AG04449 (cell line): ENCODE data around the gene ISYNA1.

Experiments used
- CTCF ChIA-PET: fragments of 350-600 bp; formaldehyde crosslinking; extraction: SDS; loops from one replicate; lab custom pipeline; 2021; ENCODE audit warnings: antibody characterized with exemption; lab: Yijun Ruan, JAX
- POLR2A ChIA-PET: fragments of 400-600, 350-600 bp; formaldehyde crosslinking; extraction: SDS; loops from one replicate; lab custom pipeline; 2020; ENCODE audit warnings: antibody characterized with exemption, inconsistent platforms; lab: Yijun Ruan, JAX
- DNase-seq: peaks from one replicate; pipeline ENCODE4 v3.0.0-alpha.2; 2010; ENCODE audit warnings: low read depth, low spot score
- H3K4me3 ChIP-seq: 2 replicates; pipeline ENCODE4 v1.5.1; 2011; ENCODE audit warnings: low read depth, mild to moderate bottlenecking, control low read depth, low read length
- TF ChIP-seq, protein P1 (sequence below): IDR thresholded peaks from one replicate; pipeline ENCODE4 v1.5.1; 2011; ENCODE audit warnings: mild to moderate bottlenecking, moderate library complexity, low read length, control low read depth, inconsistent platforms; ENCODE audit not compliant: insufficient read depth; ENCODE audit errors: missing control alignments

Gene ISYNA1

DNA sequence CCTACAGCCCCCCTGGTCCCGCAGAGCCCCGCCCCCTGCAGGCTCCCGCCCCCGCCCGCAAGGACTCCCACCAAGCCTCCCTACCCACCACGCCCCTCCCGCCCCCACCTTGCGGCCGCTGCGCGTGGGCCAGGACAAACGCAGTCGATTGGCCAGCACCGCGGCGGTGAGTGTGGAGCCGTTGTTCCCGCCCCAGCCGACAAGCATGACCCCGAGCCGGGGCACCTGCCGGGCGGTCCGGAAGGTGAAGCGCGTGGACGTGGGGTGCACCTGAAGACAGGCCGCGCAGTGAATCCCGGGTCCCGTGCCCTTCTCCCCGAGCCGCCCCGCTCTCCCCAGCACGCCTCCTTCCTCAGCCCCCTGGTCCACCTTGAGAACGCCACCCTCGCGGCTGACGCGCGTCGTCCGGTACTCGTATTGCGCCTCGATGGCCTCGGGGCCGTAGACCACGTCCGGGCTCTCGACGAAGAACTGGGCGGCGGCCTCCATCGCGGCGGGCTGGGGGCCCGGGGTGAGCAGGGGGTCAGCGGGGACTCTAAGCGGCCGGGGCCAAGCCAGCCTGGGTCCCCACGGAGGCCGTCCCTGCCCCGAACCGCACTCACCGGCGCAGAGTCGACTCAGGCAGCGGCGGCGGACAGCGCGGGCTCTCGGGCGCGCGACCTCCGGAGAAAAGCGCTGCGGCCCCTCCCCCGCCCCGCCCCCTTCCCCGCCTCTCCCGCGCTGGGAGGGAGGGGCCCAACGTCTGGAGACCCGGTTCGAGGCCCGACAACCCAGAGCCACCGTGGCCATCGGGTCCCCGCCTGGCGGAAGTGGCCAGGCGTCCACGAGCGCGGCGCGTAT is at the start of gene ISYNA1:
Gene ISYNA1, minus strand, starts transcription at position 643 of the 840 bp plus-strand sequence. Its CDS starts 154 bp downstream, at position 489.
- ChIA-PET POLR2A (interaction anchor here (1.0 kb wide), 1 partner anchor 11 kb away, joined by 3 read pairs; no protein-coding TSS in a partner anchor), CTCF (no interaction called here)

DNA sequence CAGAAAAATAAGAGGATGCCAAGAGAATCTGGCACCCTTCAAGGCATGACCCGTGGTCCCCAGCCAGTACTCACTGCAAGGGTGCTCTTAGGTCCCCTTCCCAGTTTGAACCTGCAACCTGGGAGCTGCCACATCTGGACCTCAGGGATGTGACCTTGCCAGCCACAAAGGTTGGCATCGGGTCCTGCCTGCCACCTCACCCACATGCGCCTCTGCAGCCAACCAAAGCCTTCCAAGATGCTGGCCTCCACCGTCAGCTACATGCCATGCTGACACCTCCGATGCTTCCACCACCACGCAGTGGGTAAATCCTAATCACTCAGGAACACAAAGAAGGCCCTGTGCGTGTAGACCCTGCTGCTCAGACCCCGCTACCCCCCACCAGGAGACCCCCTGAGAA is 48.8 kb upstream of the ISYNA1 start:
- POLR2A ChIA-PET = no interaction called here
- CTCF ChIA-PET = interaction anchor here (1.2 to 4.4 kb wide), 5 partner anchors 16 to 102 kb away, joined by 4 to 26 read pairs (median 5); partner anchors contain the start of gene REX1BD
- TF ChIP-seq, protein P1, sequence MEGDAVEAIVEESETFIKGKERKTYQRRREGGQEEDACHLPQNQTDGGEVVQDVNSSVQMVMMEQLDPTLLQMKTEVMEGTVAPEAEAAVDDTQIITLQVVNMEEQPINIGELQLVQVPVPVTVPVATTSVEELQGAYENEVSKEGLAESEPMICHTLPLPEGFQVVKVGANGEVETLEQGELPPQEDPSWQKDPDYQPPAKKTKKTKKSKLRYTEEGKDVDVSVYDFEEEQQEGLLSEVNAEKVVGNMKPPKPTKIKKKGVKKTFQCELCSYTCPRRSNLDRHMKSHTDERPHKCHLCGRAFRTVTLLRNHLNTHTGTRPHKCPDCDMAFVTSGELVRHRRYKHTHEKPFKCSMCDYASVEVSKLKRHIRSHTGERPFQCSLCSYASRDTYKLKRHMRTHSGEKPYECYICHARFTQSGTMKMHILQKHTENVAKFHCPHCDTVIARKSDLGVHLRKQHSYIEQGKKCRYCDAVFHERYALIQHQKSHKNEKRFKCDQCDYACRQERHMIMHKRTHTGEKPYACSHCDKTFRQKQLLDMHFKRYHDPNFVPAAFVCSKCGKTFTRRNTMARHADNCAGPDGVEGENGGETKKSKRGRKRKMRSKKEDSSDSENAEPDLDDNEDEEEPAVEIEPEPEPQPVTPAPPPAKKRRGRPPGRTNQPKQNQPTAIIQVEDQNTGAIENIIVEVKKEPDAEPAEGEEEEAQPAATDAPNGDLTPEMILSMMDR = no peak
- no peak for DNase-seq
- no peak overlapping the region for H3K4me3 ChIP-seq

More for the DNA sequence above, at the start of gene ISYNA1:
- H3K4me3 ChIP-seq = peak within 1 kb of the TSS; percentile 68
- TF ChIP-seq, protein P1 = no peak
- no peak for DNase-seq

DNA sequence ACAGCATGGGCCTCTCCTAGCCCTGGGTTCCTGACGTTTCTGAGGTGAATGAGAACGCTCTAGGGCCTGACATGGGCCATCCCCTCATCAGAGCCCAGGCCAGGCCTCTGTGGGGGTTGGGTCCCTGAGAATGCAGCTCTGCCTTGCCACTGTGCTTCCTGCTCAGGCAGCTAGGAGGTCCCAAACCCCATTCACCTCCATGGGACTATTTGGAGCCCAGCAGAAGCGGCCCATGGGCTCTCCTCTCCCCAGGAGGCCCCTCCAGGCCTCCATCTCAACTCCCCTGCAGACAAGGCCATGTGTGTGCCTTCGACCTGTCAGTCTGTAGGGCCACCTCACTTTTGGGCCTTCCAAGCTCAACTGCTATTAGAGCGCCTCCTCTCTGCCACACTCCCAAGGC is 47.1 kb upstream of the ISYNA1 start:
- DNase-seq = no peak
- CTCF ChIA-PET = interaction anchor here (1.0 to 4.4 kb wide), 8 partner anchors 9 to 36 kb away, joined by 3 to 26 read pairs (median 3); no protein-coding TSS in a partner anchor
- H3K4me3 ChIP-seq = no peak overlapping the region
- TF ChIP-seq, protein P1 = no peak
- POLR2A ChIA-PET = interaction anchor here (0.5 kb wide), 1 partner anchor 12 kb away, joined by 3 read pairs; no protein-coding TSS in a partner anchor

DNA sequence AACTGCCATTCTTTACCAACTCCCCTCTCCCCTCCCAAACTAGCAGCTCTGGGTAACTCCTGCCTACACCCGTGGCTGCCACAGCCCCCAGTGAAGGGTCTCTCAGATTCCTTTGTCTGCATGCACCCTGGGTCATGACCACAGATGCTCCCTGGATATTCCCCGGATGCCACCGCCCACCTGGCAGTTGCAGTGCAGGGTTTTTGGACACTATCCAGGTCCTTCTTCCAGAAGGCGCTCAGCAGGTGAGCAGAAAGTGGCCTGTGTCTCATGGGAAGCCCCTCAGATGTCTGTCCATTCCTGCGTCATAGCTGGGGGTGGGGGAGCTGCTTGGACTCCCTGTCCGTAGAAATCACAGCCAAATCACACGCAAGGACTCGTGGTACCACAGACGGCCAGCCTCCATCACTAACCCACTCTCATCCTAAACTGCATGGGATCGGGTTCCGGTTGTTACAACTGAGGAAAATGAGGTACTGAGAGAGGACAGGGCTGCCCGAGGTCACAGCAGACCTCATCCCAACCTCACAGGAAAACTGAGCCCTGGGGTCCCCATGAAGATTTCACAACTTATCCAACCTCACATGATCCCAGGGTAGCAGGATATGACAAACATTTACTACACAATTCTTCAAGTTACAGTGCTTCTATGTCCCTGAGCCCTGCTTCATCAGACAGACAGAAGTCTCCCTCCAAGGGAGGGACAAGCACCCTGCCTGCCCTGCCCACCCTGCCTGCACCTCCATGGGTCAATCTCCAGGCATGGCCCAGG is 45.4 kb upstream of the ISYNA1 start:
- TF ChIP-seq, protein P1 = no peak
- DNase-seq = no peak
- POLR2A ChIA-PET = interaction anchor here (1.1 kb wide), 1 partner anchor 9 kb away, joined by 3 read pairs; no protein-coding TSS in a partner anchor
- CTCF ChIA-PET = interaction anchor here (1.3 to 16.0 kb wide), 3 partner anchors 13 to 105 kb away, joined by 3 to 117 read pairs (median 66); partner anchors contain the start of gene REX1BD
- no peak overlapping the region for H3K4me3 ChIP-seq

DNA sequence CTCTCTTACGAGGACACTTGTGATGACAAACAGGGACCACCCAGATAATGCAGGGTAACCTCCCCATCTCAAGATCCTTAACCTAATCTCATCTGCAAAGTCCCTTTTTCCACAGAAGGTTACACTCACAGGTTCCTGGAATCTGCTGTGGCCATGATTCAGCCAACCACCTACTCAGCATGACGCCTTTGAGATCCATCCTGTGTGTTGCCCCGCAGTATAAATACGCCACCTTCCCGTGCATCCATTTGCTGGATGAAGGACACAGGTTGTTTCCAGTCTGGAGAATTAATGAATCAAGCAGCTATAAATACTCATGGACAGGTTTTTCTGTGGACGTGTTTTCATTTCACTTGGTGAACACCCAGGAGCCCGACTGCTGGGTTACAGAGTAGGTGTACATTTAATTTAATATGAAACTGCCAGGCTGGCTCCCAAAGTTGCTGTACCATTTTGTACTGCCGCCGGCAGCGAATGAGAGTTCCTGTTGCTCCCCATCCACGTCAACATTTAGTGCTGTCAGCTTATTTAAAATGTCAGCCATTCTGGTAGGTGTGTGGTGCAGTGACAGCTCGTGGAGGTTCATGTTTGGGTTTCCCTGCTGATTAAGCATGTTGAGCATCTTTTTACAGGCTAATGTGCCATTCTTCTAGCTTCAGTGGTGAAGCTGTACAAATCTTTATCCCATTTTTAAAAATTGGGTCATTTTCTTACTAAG is 43.7 kb upstream of the ISYNA1 start:
- TF ChIP-seq, protein P1 = no peak
- H3K4me3 ChIP-seq = no peak overlapping the region
- CTCF ChIA-PET = interaction anchor here (0.9 to 16.0 kb wide), 6 partner anchors 11 to 106 kb away, joined by 3 to 117 read pairs (median 8); partner anchors contain the start of gene REX1BD
- POLR2A ChIA-PET = no interaction called here
- DNase-seq = no peak
